Globus pallidus (tissue), 1 donor: Measurements from ENCODE around the gene TRIM52.
"Not testable (repeated sequence)": the region's sequence is repeated elsewhere in the genome, so short reads cannot be mapped to it uniquely, and the experiment has no call there.

ENCODE experiments used
- DNase-seq: peaks from one replicate; pipeline ENCODE4 v3.0.0-alpha.2; 2015; ENCODE audit warnings: low spot score

TRIM52 gene

DNA sequence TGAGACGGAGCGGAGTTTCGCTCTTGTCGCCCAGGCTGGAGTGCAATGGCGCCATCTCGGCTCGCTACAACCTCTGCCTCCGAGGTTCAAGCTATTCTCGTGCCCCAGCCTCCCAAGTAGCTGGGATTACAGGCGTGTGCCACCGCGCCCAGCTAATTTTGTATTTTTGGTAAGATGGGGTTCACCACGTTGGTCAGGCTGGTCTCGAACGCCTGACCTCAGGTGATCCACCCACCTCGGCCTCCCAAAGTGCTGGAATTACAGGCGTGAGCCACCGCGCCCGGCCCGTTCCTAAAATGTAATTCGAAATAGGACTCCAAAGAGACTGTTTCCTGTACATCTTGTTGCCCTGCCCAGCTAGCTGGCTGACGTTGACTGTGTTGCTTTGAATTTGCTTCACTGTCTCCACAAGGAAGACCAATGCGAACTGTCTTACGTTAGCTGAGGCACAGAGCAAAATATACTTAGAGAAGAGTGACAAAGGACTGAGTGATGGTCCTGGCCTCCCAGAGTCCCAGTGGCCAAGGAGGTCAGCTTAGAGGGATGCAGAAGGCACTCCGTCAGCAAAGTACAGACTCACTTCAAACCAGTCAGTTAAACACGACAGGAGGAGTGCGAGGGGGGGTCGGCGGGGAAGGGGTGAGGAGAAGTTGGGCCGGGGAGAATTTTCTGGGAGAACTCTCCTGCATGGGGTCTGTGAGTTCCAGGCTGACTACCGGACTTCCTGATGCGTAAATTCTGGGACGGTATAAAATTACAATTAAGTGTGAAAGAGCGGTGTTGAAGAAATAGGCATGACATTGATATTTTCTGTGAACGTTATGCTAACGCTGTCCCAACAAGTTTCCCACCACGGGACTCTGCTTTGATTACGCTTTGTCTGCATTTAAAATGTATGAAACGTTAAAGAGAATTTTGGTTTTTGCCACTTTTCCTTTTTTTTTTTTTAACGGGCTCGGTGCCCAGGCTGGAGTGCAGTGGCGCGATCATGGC, 44.6 kb downstream of the TRIM52 start:
- DNase-seq: no peak

GRCh38 chr5:181214249-181214648, 46.7 kb downstream of the TRIM52 start:
- not testable (repeated sequence) for DNase-seq

- DNase-seq: no peak
These were observed 48.0 kb downstream of the TRIM52 start for GRCh38 chr5:181212934-181213333.

DNA sequence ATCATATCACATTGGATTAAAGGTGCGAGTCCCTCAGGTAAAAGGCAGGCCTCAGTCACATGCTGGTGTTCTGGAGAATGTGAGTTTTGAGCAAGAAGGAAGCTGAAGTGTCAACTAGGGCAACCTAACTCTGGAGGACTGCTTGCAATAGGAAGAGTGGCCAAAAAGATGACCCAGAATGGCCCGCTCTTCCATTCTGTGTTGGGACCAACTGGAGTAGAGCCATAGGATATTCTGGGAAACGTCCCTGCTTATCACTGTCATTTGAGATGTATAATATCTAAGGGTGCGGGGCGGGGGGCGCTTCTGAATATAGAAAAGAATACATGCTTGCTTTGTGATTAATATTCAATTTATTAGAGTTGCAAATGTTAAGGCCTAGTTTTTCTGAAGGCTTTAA, 48.9 kb downstream of the TRIM52 start:
- DNase-seq: no peak

DNA sequence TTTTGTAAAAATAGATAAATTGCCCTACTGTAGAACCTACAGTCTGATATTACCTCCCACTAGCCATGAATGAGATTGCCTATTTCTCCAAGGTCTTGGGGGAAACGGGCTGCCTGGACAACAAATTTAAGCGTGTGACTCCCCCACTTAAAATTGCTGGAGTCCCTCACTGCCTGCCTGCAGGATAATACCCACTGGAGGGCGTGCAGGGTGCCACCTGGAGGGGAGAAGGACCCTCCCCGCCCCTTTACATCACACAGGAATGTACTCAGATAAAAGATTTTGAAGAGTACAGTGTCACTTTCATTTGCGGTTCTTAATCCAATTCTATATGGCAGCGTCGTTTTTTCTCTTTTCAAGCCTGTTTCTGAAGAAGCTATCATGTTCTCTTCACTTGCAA, 49.7 kb downstream of the TRIM52 start:
- DNase-seq: no peak

- not testable (repeated sequence) for DNase-seq
These were observed 50.2 kb downstream of the TRIM52 start for GRCh38 chr5:181210698-181211097.

GRCh38 chr5:181210148-181210547, 50.8 kb downstream of the TRIM52 start:
- DNase-seq: not testable (repeated sequence)

- not testable (repeated sequence) for DNase-seq
These were observed 51.9 kb downstream of the TRIM52 start for GRCh38 chr5:181209006-181209405.

- no peak for DNase-seq
These were observed 53.0 kb downstream of the TRIM52 start for GRCh38 chr5:181207960-181208253.

- peak; percentile 68 for DNase-seq
These were observed 53.6 kb downstream of the TRIM52 start for GRCh38 chr5:181207214-181207959.

GRCh38 chr5:181205761-181206649, 54.9 kb downstream of the TRIM52 start:
- no peak for DNase-seq
